Choroid plexus epithelial cell (primary cell): Measurements from ENCODE around the gene SCD.
"Not testable (repeated sequence)": the region's sequence is repeated elsewhere in the genome, so short reads cannot be mapped to it uniquely, and the experiment has no call there.

ENCODE experiments used
- DNase-seq: peaks from one replicate; pipeline ENCODE4 v3.0.0-alpha.2; 2010; ENCODE audit warnings: low read depth
- H3K4me3 ChIP-seq: 2 replicates; pipeline ENCODE4 v1.5.1; 2011; ENCODE audit warnings: low read depth, mild to moderate bottlenecking, control low read depth, low read length, moderate library complexity
- TF ChIP-seq, protein P1 (sequence below): conservative IDR thresholded peaks from 2 replicates; pipeline ENCODE4 v1.5.1; 2011; ENCODE audit warnings: low read depth, mild to moderate bottlenecking, control low read depth, inconsistent platforms, low read length, moderate library complexity

SCD gene

DNA sequence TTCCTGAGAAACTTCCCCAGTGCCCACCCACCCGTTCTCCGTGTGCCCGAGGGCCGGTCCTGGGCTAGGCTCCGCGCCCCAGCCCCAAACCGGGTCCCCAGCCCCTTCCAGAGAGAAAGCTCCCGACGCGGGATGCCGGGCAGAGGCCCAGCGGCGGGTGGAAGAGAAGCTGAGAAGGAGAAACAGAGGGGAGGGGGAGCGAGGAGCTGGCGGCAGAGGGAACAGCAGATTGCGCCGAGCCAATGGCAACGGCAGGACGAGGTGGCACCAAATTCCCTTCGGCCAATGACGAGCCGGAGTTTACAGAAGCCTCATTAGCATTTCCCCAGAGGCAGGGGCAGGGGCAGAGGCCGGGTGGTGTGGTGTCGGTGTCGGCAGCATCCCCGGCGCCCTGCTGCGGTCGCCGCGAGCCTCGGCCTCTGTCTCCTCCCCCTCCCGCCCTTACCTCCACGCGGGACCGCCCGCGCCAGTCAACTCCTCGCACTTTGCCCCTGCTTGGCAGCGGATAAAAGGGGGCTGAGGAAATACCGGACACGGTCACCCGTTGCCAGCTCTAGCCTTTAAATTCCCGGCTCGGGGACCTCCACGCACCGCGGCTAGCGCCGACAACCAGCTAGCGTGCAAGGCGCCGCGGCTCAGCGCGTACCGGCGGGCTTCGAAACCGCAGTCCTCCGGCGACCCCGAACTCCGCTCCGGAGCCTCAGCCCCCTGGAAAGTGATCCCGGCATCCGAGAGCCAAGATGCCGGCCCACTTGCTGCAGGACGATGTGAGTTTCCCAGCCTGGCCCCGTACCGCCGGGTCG lies at the start of gene SCD:
Gene SCD (plus strand): TSS at position 469 of the 803 bp plus-strand sequence. CDS start 272 bp downstream, at position 741.
- H3K4me3 ChIP-seq: peak within 1 kb of the TSS; percentile 89
- TF ChIP-seq, protein P1, sequence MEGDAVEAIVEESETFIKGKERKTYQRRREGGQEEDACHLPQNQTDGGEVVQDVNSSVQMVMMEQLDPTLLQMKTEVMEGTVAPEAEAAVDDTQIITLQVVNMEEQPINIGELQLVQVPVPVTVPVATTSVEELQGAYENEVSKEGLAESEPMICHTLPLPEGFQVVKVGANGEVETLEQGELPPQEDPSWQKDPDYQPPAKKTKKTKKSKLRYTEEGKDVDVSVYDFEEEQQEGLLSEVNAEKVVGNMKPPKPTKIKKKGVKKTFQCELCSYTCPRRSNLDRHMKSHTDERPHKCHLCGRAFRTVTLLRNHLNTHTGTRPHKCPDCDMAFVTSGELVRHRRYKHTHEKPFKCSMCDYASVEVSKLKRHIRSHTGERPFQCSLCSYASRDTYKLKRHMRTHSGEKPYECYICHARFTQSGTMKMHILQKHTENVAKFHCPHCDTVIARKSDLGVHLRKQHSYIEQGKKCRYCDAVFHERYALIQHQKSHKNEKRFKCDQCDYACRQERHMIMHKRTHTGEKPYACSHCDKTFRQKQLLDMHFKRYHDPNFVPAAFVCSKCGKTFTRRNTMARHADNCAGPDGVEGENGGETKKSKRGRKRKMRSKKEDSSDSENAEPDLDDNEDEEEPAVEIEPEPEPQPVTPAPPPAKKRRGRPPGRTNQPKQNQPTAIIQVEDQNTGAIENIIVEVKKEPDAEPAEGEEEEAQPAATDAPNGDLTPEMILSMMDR: no peak
- peak; percentile 91 for DNase-seq

DNA sequence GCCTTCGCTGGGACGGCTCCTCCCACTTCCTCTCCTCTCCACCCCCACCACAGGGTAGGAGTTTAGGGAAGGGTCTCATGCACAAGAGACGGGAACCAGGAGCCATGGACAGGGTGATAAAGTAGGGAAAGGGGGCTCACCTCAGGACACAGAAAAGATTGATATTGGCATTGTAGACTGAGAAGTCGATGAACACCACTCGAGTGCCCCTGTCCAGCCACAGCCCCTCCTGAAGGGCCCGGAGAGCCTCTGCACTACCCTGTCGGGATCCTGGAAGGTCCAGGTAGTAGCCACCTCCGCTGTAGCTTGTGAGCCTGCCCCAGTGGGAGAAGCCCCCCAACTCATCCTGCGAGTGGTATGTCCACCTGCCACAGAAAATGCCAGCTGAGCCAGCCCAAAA lies 49.8 kb upstream of the SCD start:
- DNase-seq: no peak
- TF ChIP-seq, protein P1: no peak
- H3K4me3 ChIP-seq: no peak overlapping the region

DNA sequence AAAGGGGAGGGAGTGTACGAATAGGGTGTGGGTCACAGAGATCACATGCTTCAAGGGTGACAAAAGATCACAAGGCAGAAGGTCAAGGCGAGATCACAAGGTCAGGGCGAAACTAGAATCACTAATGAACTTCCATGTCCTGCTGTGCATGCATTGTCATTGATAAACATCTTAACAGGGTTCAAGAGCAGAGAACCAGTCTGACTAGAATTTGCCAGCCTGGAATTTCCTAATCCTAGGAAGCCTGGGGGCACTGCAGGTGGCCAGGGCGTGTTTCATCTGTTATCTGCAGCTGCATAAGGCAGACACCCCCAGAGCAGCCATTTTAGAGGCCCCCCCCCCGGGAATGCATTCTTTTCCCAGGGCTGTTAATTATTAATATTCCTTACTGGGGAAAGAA lies 45.9 kb upstream of the SCD start:
- H3K4me3 ChIP-seq, DNase-seq: not testable (repeated sequence)

DNA sequence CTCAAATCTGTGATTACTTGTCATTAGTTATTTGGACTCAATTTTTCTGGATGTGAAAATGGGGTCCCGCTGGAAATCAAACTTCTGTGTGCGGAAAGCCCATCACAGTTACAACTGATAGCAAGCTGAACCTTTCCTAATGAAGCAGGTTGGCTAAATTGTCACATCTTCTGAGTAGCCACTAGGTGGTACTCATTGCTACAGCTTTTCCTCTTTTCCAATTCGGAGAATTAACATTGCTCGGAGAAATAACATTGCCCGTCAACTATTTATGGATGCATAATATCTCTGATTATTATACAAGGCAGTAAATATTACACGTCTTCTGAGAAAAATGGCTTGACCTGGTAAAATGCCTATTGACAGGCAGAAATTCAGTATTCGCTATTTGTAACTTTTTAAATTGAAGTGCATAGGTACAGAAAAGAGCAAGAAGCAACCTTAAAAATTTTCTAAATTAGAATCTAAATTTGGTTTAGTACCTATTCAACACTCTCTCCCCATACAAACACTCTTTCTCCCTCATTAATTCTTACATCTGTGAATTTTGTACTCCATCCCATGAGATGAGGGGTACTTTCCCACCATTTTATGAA lies 43.2 kb upstream of the SCD start:
- TF ChIP-seq, protein P1: peak; percentile 71
- DNase-seq: peak; percentile 57
- H3K4me3 ChIP-seq: no peak overlapping the region

DNA sequence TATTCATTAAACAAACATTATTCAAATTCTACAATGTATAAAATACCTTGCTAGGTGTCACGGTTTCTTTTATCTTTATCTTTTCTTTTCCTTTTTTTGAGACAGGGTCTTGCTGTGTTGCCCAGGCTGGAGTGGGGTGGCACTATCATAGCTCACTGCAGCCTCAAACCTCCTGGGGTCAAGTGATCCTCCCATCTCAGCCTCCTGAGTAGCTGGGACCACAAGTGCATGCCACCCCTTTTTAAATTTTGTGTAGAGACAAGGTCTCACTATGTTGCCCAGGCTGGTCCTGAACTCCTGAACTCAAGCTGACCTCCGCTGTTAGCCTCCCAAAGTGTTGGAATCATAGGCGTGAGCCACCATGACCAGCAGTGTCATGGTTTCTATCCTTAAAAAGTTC lies 42.6 kb upstream of the SCD start:
- DNase-seq: no peak
- TF ChIP-seq, protein P1: no peak
- no peak overlapping the region for H3K4me3 ChIP-seq

DNA sequence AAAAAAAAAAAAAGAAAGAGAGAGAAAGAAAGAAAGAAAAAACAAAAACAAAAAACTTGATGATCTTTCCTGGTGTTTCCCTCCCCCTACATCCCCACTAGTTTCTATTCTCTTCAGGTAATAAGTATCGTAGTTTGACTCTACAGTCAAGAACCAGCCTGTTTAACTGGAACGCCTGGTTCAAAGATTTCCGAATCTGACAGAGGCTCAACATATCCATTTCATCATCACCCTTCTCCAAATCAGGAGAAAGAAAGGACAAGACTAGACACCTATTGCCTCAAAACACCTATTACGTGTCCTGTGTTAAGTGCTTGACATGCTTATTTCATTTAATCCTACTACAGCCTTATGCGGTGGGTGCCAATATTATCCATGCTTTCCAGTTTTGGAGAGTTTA lies 40.2 kb upstream of the SCD start:
- H3K4me3 ChIP-seq: no peak overlapping the region
- no peak for DNase-seq
- TF ChIP-seq, protein P1: no peak

DNA sequence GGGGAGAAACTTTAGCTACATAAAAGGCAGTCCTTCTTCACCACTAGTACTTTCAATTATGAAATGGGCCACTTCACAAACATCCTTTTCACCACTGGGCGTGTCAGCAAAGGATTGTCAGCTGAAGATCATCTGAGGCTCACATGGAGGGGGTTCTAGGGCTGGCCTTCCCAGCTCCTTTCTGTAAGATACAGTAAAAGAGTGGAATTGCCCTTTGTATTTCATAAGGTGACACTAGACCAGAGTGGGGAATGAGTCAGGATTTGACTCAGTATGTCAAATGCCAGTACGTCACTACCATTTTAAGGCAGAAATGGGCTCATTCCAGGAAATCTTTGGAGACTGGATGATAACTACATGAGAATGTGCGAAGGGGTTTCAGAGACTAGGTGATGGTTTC lies 39.3 kb upstream of the SCD start:
- DNase-seq: peak; percentile 63
- H3K4me3 ChIP-seq: no peak overlapping the region
- TF ChIP-seq, protein P1: no peak
